ENCODE measurements around the gene SLC25A45.
A peak's percentile ranks its signal among the peaks of the same experiment; 100 is the strongest.

Gene SLC25A45

DNA sequence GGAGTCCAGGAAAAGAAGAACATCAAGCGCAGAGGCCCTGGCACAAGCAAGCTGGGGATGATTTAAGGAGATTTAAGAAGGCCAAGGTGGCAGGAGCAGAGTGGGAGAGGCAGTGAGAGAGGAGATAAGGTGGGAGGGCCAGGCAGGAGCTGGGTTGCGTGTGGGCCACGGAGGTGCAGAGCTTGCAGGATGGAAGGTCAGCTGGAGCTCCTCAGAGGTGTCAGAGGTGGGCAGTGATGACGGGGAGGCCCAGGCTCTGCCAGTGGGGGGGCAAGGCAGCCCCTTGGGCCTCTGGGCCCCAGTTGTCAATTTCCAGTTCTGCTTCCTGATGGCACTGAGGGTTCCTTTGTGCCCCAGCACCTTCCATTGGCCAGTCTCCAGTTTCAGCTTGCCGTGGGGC, 10.5 kb upstream of the SLC25A45 start:
- no peak overlapping the region for H3K4me3 ChIP-seq (ENCODE audit: low read depth, low read length)
- no peaks in the 10 kb centered on the region for H3K27me3 ChIP-seq (replicated peaks)
- TF ChIP-seq, protein P1, sequence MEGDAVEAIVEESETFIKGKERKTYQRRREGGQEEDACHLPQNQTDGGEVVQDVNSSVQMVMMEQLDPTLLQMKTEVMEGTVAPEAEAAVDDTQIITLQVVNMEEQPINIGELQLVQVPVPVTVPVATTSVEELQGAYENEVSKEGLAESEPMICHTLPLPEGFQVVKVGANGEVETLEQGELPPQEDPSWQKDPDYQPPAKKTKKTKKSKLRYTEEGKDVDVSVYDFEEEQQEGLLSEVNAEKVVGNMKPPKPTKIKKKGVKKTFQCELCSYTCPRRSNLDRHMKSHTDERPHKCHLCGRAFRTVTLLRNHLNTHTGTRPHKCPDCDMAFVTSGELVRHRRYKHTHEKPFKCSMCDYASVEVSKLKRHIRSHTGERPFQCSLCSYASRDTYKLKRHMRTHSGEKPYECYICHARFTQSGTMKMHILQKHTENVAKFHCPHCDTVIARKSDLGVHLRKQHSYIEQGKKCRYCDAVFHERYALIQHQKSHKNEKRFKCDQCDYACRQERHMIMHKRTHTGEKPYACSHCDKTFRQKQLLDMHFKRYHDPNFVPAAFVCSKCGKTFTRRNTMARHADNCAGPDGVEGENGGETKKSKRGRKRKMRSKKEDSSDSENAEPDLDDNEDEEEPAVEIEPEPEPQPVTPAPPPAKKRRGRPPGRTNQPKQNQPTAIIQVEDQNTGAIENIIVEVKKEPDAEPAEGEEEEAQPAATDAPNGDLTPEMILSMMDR (IDR thresholded peaks at IDR 0.05; ENCODE audit: low read depth, low read length, missing control alignments), result no peak
- no peak for DNase-seq
- peaks cover 62% of the 10 kb centered on the region for H3K36me3 ChIP-seq (replicated peaks)
- in situ Hi-C loops (cut with HindIII; ENCODE audit: low pct_ligation_motif_present, low sequenced_read_pairs), result no loop called here
- H3K27ac ChIP-seq, result no peak overlapping the region

DNA sequence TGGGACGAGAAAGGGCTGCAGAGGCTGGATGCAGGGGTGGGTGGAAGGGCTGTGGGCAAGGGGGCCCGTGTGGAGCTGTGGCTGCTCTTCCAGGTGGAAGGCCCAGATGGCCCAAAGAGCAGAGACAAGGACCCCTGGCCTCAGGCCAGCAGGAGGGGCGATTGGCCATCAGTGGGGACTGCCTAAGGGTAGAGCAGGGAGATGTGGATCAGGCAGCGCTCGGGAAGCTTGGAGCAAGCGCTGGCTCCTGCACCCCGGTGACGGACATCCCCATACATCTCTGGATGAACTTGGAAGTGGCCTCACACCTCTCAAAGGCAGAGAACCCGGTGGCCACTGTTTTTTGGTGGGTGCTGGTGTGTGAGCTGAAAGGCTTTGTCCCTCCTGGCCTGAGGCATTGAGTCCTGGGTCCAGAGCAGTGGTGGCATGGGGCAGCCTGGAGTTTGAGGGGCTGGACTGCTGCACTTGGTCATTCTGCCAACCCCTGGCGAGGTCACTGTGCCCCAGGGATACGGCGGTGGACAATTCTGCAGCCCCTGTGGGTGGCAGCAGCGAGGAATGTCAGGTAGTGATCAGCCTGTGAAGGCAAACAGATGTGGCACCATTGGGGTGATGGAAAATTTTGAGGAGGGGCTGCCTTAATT, 9.9 kb upstream of the SLC25A45 start:
- peaks cover 56% of the 10 kb centered on the region for H3K36me3 ChIP-seq (replicated peaks)
- in situ Hi-C loops (cut with HindIII; ENCODE audit: low pct_ligation_motif_present, low sequenced_read_pairs), result no loop called here
- TF ChIP-seq, protein P1 (IDR thresholded peaks at IDR 0.05; ENCODE audit: low read depth, low read length, missing control alignments), result no peak
- no peaks in the 10 kb centered on the region for H3K27me3 ChIP-seq (replicated peaks)
- no peak overlapping the region for H3K27ac ChIP-seq
- no peak for DNase-seq
- no peak overlapping the region for H3K4me3 ChIP-seq (ENCODE audit: low read depth, low read length)

DNA sequence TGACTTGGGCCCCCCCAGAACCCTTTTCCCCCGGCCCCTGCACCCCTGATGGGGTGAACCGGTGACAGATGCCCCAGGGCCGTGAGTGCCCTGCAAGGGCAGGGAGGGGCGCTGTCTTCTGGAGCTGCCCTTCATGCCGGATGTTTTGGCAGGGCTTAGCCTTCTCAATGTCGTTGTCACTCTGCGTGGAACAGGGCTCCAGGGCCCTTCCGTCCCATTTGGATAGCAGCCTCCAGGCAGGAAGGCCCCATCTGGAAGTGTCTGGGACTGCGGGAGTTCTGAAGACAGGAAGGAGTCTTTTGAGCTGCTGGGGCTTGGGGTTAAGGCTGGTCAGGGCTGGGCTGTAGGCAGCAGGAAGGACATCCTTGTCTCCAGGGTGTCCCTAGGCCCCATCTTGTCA, 8.6 kb upstream of the SLC25A45 start:
- H3K36me3 ChIP-seq (replicated peaks), result peaks cover 43% of the 10 kb centered on the region
- peak overlapping the region; percentile 67 for H3K27ac ChIP-seq
- H3K4me3 ChIP-seq (ENCODE audit: low read depth, low read length), result peak overlapping the region; percentile 20
- TF ChIP-seq, protein P1 (IDR thresholded peaks at IDR 0.05; ENCODE audit: low read depth, low read length, missing control alignments), result peak; percentile 22
- DNase-seq, result no peak
- H3K27me3 ChIP-seq (replicated peaks), result no peaks in the 10 kb centered on the region
- in situ Hi-C loops (cut with HindIII; ENCODE audit: low pct_ligation_motif_present, low sequenced_read_pairs), result no loop called here

DNA sequence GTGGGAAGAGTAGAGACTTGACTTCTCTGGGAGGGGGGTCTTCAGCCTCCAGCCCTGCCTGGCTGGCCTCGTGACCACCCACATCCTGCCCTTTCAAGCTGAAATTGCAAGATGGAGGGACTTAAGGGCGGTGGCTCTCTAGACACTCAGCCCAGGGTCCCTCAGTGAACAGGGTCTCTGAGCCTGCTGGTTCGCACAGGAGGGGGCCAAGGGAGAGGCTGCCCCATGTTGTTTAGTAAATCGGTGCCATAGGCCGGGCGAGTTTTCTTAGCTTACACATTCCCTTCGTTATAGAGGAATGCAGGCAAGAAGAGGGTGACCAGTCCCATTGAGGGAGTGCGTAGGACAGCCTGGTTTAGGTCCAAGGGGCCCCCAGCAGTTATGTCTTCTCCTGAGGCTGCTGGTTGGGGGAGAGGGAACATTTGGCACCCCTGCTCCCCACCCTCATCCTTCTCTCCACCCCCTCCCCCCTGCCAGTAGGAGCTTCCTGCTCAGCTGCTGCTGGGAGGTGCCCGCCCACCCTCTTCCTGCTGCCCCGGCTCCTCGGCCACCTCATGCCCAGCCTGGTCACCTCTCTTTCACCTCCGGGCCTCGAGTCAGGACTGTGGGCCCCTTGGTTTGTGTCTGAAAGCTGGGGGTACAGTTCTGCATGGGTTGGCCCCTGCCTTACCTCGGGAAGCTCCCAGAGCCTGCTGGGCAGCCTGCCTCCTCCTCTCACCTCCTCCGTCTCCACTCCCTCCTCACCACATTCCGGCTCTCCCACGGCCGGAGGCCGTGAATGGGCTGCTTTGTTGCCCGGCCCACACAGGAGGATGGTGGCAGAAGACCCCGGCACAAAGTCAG, 7.9 kb upstream of the SLC25A45 start:
- Histone ChIP-seq H3K4me3 (ENCODE audit: low read depth, low read length) (peak overlapping the region; percentile 24), H3K27me3 (replicated peaks) (no peaks in the 10 kb centered on the region), H3K27ac (peak overlapping the region; percentile 67), H3K36me3 (replicated peaks) (peaks cover 36% of the 10 kb centered on the region)
- TF ChIP-seq, protein P1 (IDR thresholded peaks at IDR 0.05; ENCODE audit: low read depth, low read length, missing control alignments), result no peak
- DNase-seq, result no peak
- in situ Hi-C loops (cut with HindIII; ENCODE audit: low pct_ligation_motif_present, low sequenced_read_pairs), result no loop called here

DNA sequence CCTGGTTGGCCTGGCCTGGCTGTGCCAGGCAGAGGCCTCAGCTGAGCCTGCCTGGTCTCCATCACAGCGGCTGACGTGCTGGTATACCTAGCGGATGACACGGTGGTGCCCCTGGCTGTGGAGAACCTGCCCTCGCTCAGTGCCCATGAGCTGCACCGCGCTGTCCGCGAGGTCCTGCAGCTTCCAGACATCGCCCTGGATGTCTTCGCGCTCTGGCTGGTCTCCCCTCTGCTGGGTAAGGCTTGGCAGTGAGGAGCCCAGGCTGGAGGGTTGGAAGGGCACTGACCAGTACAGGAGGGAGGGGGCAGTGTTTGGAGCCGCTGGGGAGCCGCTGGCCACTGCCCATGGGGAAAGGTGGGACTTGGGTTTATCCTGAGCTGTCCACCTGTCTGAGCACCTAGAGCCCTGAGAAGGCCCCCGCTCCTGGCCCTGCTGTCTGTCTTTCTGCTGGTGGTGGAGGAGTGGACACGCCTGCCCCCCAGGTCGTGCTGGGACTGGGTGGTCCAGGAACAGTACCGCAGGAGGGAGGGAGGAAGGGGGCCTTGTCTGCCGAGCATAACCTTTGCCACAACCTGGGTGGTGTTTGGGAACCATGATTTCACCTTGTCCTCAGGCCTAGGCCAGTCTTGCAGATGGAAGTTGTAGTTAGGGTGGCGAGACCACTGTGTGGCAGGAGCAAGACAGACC, 7.0 kb upstream of the SLC25A45 start:
- H3K36me3 ChIP-seq (replicated peaks), result peaks cover 29% of the 10 kb centered on the region
- H3K4me3 ChIP-seq (ENCODE audit: low read depth, low read length), result peak overlapping the region; percentile 1
- in situ Hi-C loops (cut with HindIII; ENCODE audit: low pct_ligation_motif_present, low sequenced_read_pairs), result no loop called here
- no peak for DNase-seq
- H3K27me3 ChIP-seq (replicated peaks), result no peaks in the 10 kb centered on the region
- H3K27ac ChIP-seq, result no peak overlapping the region
- TF ChIP-seq, protein P1 (IDR thresholded peaks at IDR 0.05; ENCODE audit: low read depth, low read length, missing control alignments), result no peak
